Lower leg skin (tissue), 3 donors: ENCODE results near the gene ITSN1.

Experiments
- CTCF ChIP-seq, 3 donors: fragments of 450-650 bp; IDR thresholded peaks; one replicate each; pipeline ENCODE4 v1.5.1; 2016; ENCODE audit warnings: antibody characterized with exemption in 3 of 3, mild to moderate bottlenecking in 3 of 3, moderate library complexity in 2 of 3
- POLR2A ChIP-seq, 2 donors: fragments of 450-650 bp; IDR thresholded peaks; one replicate each; pipeline ENCODE4 v1.6.1; 2016 to 2017; ENCODE audit warnings: antibody characterized with exemption in 2 of 2, mild to moderate bottlenecking in 1 of 2, moderate library complexity in 1 of 2

- TF ChIP-seq CTCF (IDR thresholded peaks at IDR 0.05) (no peak), POLR2A (IDR thresholded peaks at IDR 0.05) (no peak)
Measured at GRCh38 chr21:33760641-33761440, 118.5 kb downstream of the ITSN1 start.
